ELR (cell line): Measurements from ENCODE around the gene RHOU.

Experiments
- DNase-seq: peaks from one replicate; pipeline ENCODE4 v3.0.0-alpha.2; 2015; ENCODE audit warnings: low read depth

The RHOU gene

GRCh38 chr1:228785366-228786330, 50.4 kb downstream of the RHOU start:
- DNase-seq, result no peak

DNA sequence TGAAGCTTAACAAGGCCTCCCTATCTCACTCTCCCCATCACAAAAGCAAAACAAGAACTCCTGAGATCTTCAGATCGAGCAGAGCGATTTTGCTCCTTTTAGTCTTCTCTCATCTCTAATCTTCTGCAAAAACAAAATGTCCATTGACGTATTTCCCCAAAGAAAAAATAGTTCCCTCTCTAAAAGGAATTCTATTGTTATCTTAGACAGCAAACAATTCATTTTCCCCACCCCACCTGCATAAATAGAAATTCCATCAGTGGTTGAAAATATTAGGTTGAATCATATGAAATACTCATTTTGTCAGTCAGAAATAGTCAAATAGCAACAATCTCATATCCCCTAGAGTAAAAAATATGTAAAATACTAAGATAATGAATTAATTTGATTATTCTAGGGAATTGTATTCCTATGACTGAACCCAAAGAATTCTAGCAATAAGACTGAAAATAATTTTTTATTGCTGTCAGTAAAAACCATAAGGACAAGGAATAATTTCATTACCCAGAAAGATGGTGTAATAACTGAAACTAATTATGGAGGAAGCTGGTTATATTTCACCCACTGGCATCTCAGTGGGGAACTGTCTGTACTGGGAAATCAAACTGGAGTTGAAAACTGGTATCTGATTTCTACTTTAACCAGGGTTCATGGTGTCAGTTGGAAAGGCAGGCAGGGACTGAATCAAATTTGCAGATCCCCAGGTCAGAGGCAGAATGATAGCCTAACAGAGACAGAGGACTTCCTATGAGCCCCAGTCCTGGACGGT, 51.3 kb downstream of the RHOU start:
- no peak for DNase-seq

DNA sequence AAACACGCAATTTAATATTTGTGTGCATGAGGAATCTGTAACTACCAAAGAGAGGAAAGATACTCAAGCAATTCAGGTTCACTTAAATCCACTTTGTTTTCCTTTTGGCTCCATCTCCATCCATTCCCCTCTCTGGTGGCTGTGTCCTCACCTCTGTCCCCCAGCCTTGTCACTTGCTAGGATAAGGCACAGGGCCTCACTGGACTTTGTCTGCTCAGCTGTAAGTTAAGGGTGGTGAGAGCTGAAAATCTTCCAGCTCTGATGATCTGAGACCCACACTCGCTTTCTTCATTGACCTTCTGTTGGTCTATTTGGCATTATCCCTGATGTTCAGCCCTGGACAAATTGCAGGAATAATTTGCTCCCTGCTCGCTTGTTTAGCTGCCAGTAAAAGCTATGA, 56.5 kb downstream of the RHOU start:
- DNase-seq, result no peak

- DNase-seq, result no peak
Measured at GRCh38 chr1:228792601-228793000, 57.3 kb downstream of the RHOU start.

DNA sequence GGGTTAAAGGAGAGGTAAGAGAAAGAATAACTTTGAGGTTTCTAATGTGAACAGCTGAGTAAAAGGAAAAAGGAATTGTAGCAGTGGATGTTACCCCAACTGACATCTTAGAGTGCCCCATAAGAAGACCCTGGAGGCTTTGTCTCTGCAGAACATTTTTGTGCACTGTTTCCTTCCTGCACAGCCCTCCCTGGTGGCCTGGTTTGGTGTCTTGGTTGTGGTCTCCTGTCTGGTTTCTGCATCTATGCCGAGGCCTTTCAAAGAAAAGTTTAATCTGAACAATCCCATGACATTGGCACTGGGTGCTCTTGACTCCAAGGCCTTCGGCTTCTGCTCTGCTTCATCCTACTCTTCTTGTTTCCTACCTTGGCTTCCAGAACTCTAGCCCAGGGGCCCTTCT, 57.8 kb downstream of the RHOU start:
- DNase-seq, result no peak

GRCh38 chr1:228794173-228794572, 58.9 kb downstream of the RHOU start:
- no peak for DNase-seq

DNA sequence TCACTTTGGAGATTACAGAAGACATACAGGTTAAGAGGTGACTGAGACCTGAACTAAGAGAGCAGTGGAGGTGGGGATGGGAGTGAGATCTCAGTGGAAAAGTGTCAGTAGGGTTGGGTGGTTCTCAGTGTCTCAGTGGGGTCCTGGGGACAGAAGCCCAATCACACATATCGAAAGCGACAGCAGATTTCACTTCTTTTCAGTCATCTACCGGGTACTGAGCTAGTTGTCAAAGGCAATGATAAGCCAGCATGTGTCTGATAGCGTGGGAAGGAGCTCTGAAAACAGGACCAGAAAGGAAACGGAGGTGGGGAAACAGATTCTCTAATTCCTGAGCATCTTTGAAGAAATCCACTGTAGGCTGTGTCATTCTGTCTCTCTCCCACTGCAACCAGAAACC, 59.5 kb downstream of the RHOU start:
- DNase-seq, result no peak

GRCh38 chr1:228795596-228795995, 60.3 kb downstream of the RHOU start:
- no peak for DNase-seq
